Skeletal muscle satellite cell (primary cell): ENCODE data around the gene TP53RK.

Experiments
- H3K27me3 ChIP-seq: 2 replicates; pipeline ENCODE4 v1.7.0; 2013; ENCODE audit warnings: low read length; ENCODE audit not compliant: control insufficient read depth, insufficient read depth
- H3K36me3 ChIP-seq: 2 replicates; pipeline ENCODE4 v1.7.0; 2013; ENCODE audit warnings: mild to moderate bottlenecking, control low read depth, low read length; ENCODE audit not compliant: insufficient read depth
- H3K4me1 ChIP-seq: 2 replicates; pipeline ENCODE4 v1.7.0; 2013; ENCODE audit warnings: low read length; ENCODE audit not compliant: control insufficient read depth, insufficient read depth
- H3K4me2 ChIP-seq: 2 replicates; pipeline ENCODE4 v1.7.0; 2013; ENCODE audit warnings: mild to moderate bottlenecking, low read length
- H3K4me3 ChIP-seq: 2 replicates; pipeline ENCODE4 v1.7.0; 2013; ENCODE audit warnings: low read length
- H3K9ac ChIP-seq: 2 replicates; pipeline ENCODE4 v1.7.0; 2013; ENCODE audit warnings: mild to moderate bottlenecking, low read depth, low read length, moderate library complexity
- H3K9me3 ChIP-seq: replicated peaks from 2 replicates; pipeline ENCODE4 v1.7.0; 2013; ENCODE audit warnings: mild to moderate bottlenecking, control low read depth, low read length

TP53RK gene

GRCh38 chr20:46717818-46718541 lies 28.7 kb upstream of the TP53RK start:
- Histone ChIP-seq H3K9ac (no peak overlapping the region), H3K36me3 (peaks cover 8% of the 10 kb centered on the region), H3K9me3 (no peaks in the 10 kb centered on the region), H3K27me3 (no peaks in the 10 kb centered on the region), H3K4me2 (no peak overlapping the region), H3K4me3 (no peak overlapping the region), H3K4me1 (peaks cover 7% of the 10 kb centered on the region)

DNA sequence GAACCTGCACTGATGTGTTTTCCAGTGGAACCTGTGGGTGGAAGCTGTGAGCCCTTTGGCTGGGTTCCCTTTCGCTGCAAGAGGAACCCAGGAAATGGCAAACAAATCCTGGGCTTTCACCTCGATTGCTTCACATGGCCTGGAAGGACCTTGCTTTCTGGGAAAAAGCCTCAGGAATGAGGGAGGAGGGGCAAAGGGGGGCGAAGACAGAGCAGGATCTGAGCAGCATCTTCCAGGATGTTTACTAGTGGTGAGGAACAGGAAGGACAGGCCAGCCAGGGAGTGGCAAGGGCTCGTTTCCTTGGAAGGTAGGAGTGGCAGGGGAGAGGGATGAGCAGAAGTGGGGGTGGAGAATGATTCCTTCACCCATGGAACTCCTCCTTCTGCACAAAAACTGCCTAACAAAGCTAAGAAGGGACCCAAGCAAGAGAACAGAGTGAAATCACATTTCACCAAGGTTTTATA lies 26.1 kb upstream of the TP53RK start:
- no peak overlapping the region for H3K9ac ChIP-seq
- peaks cover 6% of the 10 kb centered on the region for H3K36me3 ChIP-seq
- H3K9me3 ChIP-seq, result no peaks in the 10 kb centered on the region
- H3K4me1 ChIP-seq, result peaks cover 11% of the 10 kb centered on the region
- H3K4me2 ChIP-seq, result no peak overlapping the region
- H3K4me3 ChIP-seq, result no peak overlapping the region
- no peaks in the 10 kb centered on the region for H3K27me3 ChIP-seq

GRCh38 chr20:46713957-46714834 lies 25.0 kb upstream of the TP53RK start:
- Histone ChIP-seq H3K36me3 (no peaks in the 10 kb centered on the region), H3K9me3 (no peaks in the 10 kb centered on the region), H3K4me3 (no peak overlapping the region), H3K9ac (no peak overlapping the region), H3K27me3 (no peaks in the 10 kb centered on the region), H3K4me2 (no peak overlapping the region), H3K4me1 (peaks cover 14% of the 10 kb centered on the region)

DNA sequence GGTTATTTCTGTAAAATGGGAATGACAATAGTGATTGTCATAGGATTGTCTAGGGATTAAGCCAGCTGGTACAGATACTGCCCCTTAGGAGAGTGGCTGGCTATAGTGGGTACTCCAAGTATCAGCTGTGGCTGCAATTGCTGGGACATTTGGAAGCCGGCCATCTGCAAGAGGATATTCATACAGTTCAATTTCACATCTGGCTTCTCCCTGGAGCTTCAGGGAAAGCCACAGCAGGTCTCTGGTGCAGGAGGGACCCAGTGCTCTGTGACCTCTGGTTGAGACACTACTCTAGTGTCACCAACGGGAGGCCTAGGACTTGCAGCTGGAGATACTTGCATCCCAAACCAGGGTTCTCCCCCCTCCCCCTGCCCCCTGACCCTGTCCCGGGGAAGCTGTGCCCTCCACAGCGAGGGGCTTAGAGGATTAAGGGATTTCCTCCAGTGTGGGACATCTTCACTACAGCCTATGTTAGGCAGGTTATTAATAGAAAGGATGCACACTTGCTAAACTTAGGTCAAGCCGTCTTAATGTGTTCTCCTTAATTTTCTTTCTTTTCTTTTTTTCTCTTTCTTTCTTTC lies 22.9 kb upstream of the TP53RK start:
- Histone ChIP-seq H3K4me3 (no peak overlapping the region), H3K27me3 (no peaks in the 10 kb centered on the region), H3K9me3 (no peaks in the 10 kb centered on the region), H3K4me1 (peaks cover 14% of the 10 kb centered on the region), H3K36me3 (no peaks in the 10 kb centered on the region), H3K9ac (no peak overlapping the region), H3K4me2 (no peak overlapping the region)

DNA sequence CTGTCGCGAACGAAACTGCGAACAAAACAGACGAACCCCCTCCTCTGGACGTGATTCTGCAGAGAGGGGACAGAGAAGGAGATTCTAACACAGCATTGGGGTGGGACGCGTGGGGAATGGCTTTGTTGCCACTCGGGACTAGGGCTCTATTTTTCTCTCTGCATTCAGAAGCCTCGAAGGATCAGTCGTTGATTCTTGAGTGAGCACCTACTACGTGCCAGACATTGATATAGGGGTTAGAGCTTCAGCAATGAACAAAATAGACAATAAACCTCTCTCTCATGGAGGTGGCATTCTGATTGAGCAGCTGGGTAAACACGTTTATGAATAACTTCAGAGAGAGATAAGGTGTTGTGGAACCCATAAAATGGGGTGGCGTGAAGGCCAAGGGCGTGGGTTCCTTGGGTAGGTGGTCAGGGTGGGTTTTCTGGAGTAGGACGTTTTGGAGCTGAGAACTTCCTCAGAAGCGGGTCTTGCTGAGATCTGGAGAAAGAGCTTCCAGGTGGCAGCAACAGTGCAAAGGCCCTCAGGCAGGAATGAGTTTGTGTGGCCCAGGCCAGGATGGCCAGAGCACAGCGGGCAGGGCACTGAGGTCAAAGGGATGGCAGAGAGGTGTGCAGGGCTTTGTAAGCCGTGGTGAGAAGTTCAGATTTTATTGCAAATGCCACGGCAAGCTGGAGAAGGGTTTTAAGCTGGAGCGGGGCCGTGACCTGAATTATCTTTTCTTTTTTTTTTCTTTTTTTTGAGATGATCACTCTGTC lies 21.1 kb upstream of the TP53RK start:
- Histone ChIP-seq H3K4me1 (peaks cover 11% of the 10 kb centered on the region), H3K36me3 (no peaks in the 10 kb centered on the region), H3K9me3 (no peaks in the 10 kb centered on the region), H3K4me2 (peak overlapping the region; percentile 90), H3K4me3 (peak overlapping the region; percentile 84), H3K9ac (peak overlapping the region; percentile 91), H3K27me3 (peaks cover 10% of the 10 kb centered on the region)

- Histone ChIP-seq H3K4me1 (peaks cover 7% of the 10 kb centered on the region), H3K36me3 (no peaks in the 10 kb centered on the region), H3K9me3 (no peaks in the 10 kb centered on the region), H3K9ac (peak within 1 kb of the TSS; percentile 91), H3K4me2 (peak within 1 kb of the TSS; percentile 90), H3K4me3 (peak within 1 kb of the TSS; percentile 84), H3K27me3 (peaks cover 17% of the 10 kb centered on the region)
Measured at GRCh38 chr20:46709459-46710152, 20.4 kb upstream of the TP53RK start, which contains the start of gene SLC2A10. Gene SLC2A10, plus strand, starts transcription at chr20:46709649. Its CDS starts 88 bp downstream, at chr20:46709737.

- Histone ChIP-seq H3K9me3 (no peaks in the 10 kb centered on the region), H3K4me3 (peak overlapping the region; percentile 84), H3K36me3 (no peaks in the 10 kb centered on the region), H3K4me2 (peak overlapping the region; percentile 90), H3K27me3 (peaks cover 17% of the 10 kb centered on the region), H3K9ac (peak overlapping the region; percentile 91), H3K4me1 (peaks cover 7% of the 10 kb centered on the region)
Measured at GRCh38 chr20:46709055-46709458, 19.8 kb upstream of the TP53RK start.

- Histone ChIP-seq H3K4me3 (no peak overlapping the region), H3K4me1 (peaks cover 7% of the 10 kb centered on the region), H3K9me3 (no peaks in the 10 kb centered on the region), H3K4me2 (no peak overlapping the region), H3K9ac (no peak overlapping the region), H3K27me3 (peaks cover 17% of the 10 kb centered on the region), H3K36me3 (no peaks in the 10 kb centered on the region)
Measured at GRCh38 chr20:46708172-46708860, 19.1 kb upstream of the TP53RK start.

- Histone ChIP-seq H3K9ac (no peak overlapping the region), H3K4me2 (no peak overlapping the region), H3K4me1 (peaks cover 7% of the 10 kb centered on the region), H3K4me3 (no peak overlapping the region), H3K36me3 (no peaks in the 10 kb centered on the region), H3K9me3 (no peaks in the 10 kb centered on the region), H3K27me3 (peaks cover 17% of the 10 kb centered on the region)
Measured at GRCh38 chr20:46706242-46706641, 17.0 kb upstream of the TP53RK start.

GRCh38 chr20:46705378-46705729 lies 16.1 kb upstream of the TP53RK start:
- H3K4me3 ChIP-seq, result no peak overlapping the region
- no peak overlapping the region for H3K9ac ChIP-seq

More at GRCh38 chr20:46705378-46705729, 16.1 kb upstream of the TP53RK start:
- H3K4me1 ChIP-seq, result peaks cover 3% of the 10 kb centered on the region
- H3K4me2 ChIP-seq, result no peak overlapping the region
- no peaks in the 10 kb centered on the region for H3K9me3 ChIP-seq
- peaks cover 17% of the 10 kb centered on the region for H3K27me3 ChIP-seq
- no peaks in the 10 kb centered on the region for H3K36me3 ChIP-seq
